Endothelial cell of umbilical vein (primary cell): ENCODE data around the gene BMX. TPM values are rescaled to one million over a fixed set of nuclear protein-coding genes. Genes with fewer than 3 reads are reported as not detected.

Experiments
- Bru-seq: library from RNA; stranded (reverse); fragments of 400-500 nt; gene quantifications from one replicate; lab custom pipeline; 2021; lab: Mats Ljungman, UMichigan
- BruChase-seq, 2 experiments: library from RNA; stranded (reverse); fragments of 400-500 nt; gene quantifications; one replicate each; lab custom pipeline; 2021; lab: Mats Ljungman, UMichigan
- BruUV-seq: library from RNA; stranded (reverse); fragments of 400-500 nt; replicated peaks from 2 replicates; lab custom pipeline; 2021; lab: Mats Ljungman, UMichigan
- CTCF ChIA-PET: fragments of 300-600, 350-600 bp; sonication (Branson Sonifier 250); formaldehyde crosslinking; loops from one replicate; lab custom pipeline; 2021; ENCODE audit warnings: antibody characterized with exemption, inconsistent platforms; lab: Charles Lee
- POLR2A ChIA-PET: fragments of 300-600, 350-600 bp; sonication (Branson Sonifier 250); formaldehyde crosslinking; loops from one replicate; lab custom pipeline; 2021; ENCODE audit warnings: antibody characterized with exemption, inconsistent platforms; lab: Charles Lee
- DNase-seq: peaks from one replicate; pipeline ENCODE4 v3.0.0-alpha.2; 2011; ENCODE audit warnings: low read depth, low spot score
- FAIRE-seq: peaks from 2 replicates; lab custom pipeline; 2011; peaks lifted over from hg19 to GRCh38; lab: Jason Lieb, UNC
- H2AFZ ChIP-seq: 2 replicates; pipeline ENCODE4 v1.6.0; 2012; ENCODE audit warnings: low read depth, low read length, control low read depth, inconsistent platforms
- H3K27ac ChIP-seq: 2 replicates; pipeline ENCODE4 v1.5.1; 2011; ENCODE audit warnings: low read depth, mild to moderate bottlenecking, control low read depth, low read length, moderate library complexity; ENCODE audit not compliant: insufficient read depth
- H3K27me3 ChIP-seq, 2 experiments: 2 replicates each; pipeline versions ENCODE4 v1.6.0 to v1.6.1; 2011; ENCODE audit warnings: low read length in 2 of 2, mixed read lengths in 1 of 2; ENCODE audit not compliant: control insufficient read depth in 2 of 2, insufficient read depth in 2 of 2
- H3K36me3 ChIP-seq, 2 experiments: 2 replicates in 1 of 2; 3 replicates in 1 of 2; pipeline ENCODE4 v1.5.1; 2011; ENCODE audit warnings: low read length in 2 of 2, mild to moderate bottlenecking in 1 of 2, moderate library complexity in 1 of 2; ENCODE audit not compliant: control insufficient read depth in 2 of 2, insufficient read depth in 2 of 2; ENCODE audit errors: extremely low read depth in 1 of 2
- H3K4me1 ChIP-seq: 3 replicates; pipeline ENCODE4 v1.5.1; 2011; ENCODE audit warnings: mild to moderate bottlenecking, low read length; ENCODE audit not compliant: control insufficient read depth, insufficient read depth; ENCODE audit errors: extremely low read depth
- H3K4me2 ChIP-seq: 2 replicates; pipeline ENCODE4 v1.6.1; 2011; ENCODE audit warnings: low read length, control low read depth, mixed read lengths; ENCODE audit not compliant: insufficient read depth
- H3K4me3 ChIP-seq, 3 experiments: fragments of 200-600 bp in 1 of 3; sonication (generic), shearing (Covaris generic) in 1 of 3; replicated peaks in 1 of 3; 2 replicates each; pipeline ENCODE4 v1.5.1; 2011 to 2016; ENCODE audit warnings: control low read depth in 3 of 3, low read length in 3 of 3, mild to moderate bottlenecking in 2 of 3, inconsistent platforms in 1 of 3, low read depth in 1 of 3, moderate library complexity in 1 of 3; ENCODE audit not compliant: insufficient read depth in 1 of 3
- H3K79me2 ChIP-seq: 2 replicates; pipeline ENCODE4 v1.6.0; 2012; ENCODE audit warnings: low read length, inconsistent platforms; ENCODE audit not compliant: control insufficient read depth, insufficient read depth
- H3K9ac ChIP-seq: replicated peaks from 2 replicates; pipeline ENCODE3; 2011; ENCODE audit warnings: low read length, control low read depth; ENCODE audit not compliant: insufficient read depth; ENCODE audit errors: extremely low read depth
- H3K9me1 ChIP-seq: replicated peaks from 3 replicates; pipeline ENCODE4 v1.6.0; 2011; ENCODE audit warnings: mild to moderate bottlenecking, low read length; ENCODE audit not compliant: control insufficient read depth, insufficient read depth; ENCODE audit errors: extremely low read depth
- H3K9me3 ChIP-seq: replicated peaks from 2 replicates; pipeline ENCODE4 v1.5.1; 2012; ENCODE audit warnings: low read length, inconsistent platforms; ENCODE audit not compliant: control insufficient read depth, insufficient read depth
- H4K20me1 ChIP-seq: replicated peaks from 2 replicates; pipeline ENCODE3; 2011; ENCODE audit warnings: mild to moderate bottlenecking, low read length; ENCODE audit not compliant: control insufficient read depth, insufficient read depth; ENCODE audit errors: extremely low read depth
- FOS ChIP-seq: IDR thresholded peaks from 2 replicates; pipeline ENCODE4 v1.6.1; 2011; ENCODE audit warnings: mild to moderate bottlenecking, low read length, moderate library complexity, borderline replicate concordance; ENCODE audit not compliant: insufficient read depth
- GATA2 ChIP-seq: IDR thresholded peaks from 2 replicates; pipeline ENCODE4 v1.7.0; 2011; ENCODE audit warnings: low read depth, mild to moderate bottlenecking, moderate library complexity, mixed read lengths, low read length; ENCODE audit not compliant: insufficient read length, insufficient read depth
- JUN ChIP-seq: IDR thresholded peaks from 2 replicates; pipeline ENCODE4 v1.6.1; 2011; ENCODE audit warnings: borderline replicate concordance, low read depth; ENCODE audit not compliant: insufficient read length, insufficient read depth
- MYC ChIP-seq: IDR thresholded peaks from one replicate; pipeline ENCODE4 v1.6.1; 2011; ENCODE audit warnings: mild to moderate bottlenecking, low read depth, low read length
- POLR2A ChIP-seq: IDR thresholded peaks from 2 replicates; pipeline ENCODE4 v1.6.1; 2012; ENCODE audit warnings: low read depth, mild to moderate bottlenecking, control low read depth, low read length
- POLR2AphosphoS5 ChIP-seq: IDR thresholded peaks from 2 replicates; pipeline ENCODE4 v1.6.1; 2012; ENCODE audit warnings: low read depth, mild to moderate bottlenecking, control low read depth, low read length, moderate library complexity; ENCODE audit not compliant: insufficient read depth
- dilution Hi-C: fragments of 300-500 bp; cut with MboI; formaldehyde crosslinking; loops from one replicate; pipeline ENCODE4 v1.15.0; 2019; ENCODE audit warnings: low sequenced_read_pairs; ENCODE audit not compliant: extremely low pct_ligation_motif_present
- intact Hi-C: fragments of 100-400 bp; cut with micrococcal nuclease; formaldehyde crosslinking; loops from one replicate; pipeline ENCODE4 v1.10.0; 2022
- long read RNA-seq: library from polyadenylated mRNA; stranded (forward); transcript quantifications from one replicate; pipeline ENCODE4 v2.0.0, GENCODE V29; 2021
- polyA minus RNA-seq, 3 experiments: library from RNA; depleted of rRNA, polyadenylated mRNA; stranded (reverse); fragments of >200 nt; gene quantifications; 1 replicate in 1 of 3; 2 replicates in 2 of 3; pipeline ENCODE4 v1.2.3, GENCODE V29; 2011
- polyA plus RNA-seq, 4 experiments: library from polyadenylated mRNA; depleted of rRNA in 3 of 4; stranded (reverse) in 3 of 4; unstranded in 1 of 4; fragments of >200 nt; gene quantifications; 2 replicates each; pipeline versions ENCODE4 v1.2.1 to v1.2.3, GENCODE V29; 2011 to 2012; ENCODE audit warnings: missing spikeins in 1 of 4
- total RNA-seq: library from RNA; stranded (reverse); gene quantifications from 2 replicates; pipeline ENCODE4 v1.2.3, GENCODE V29; 2021
- TF ChIP-seq, protein P1 (sequence below): IDR thresholded peaks from 2 replicates; pipeline ENCODE4 v1.6.1; 2011; ENCODE audit not compliant: insufficient read depth, insufficient read length

BMX gene
- 86.0 and 105 TPM in 2 replicates for total RNA-seq
- polyA plus RNA-seq, result 42.9 and 49.8 TPM in 2 replicates
- 69.4 and 80.4 TPM in 2 replicates for polyA plus RNA-seq (2011; cell fraction: cytosol; rRNA removed)
- 70.4 and 78.7 TPM in 2 replicates for polyA plus RNA-seq (2011; cell fraction: nucleus; rRNA removed)
- 85.8 and 108 TPM in 2 replicates for polyA plus RNA-seq (2012)
- 37.7 and 47.6 TPM in 2 replicates for polyA minus RNA-seq
- not detected for polyA minus RNA-seq (2011; cell fraction: cytosol; rRNA and poly(A)+ RNA removed)
- 26.6 and 31.4 TPM in 2 replicates for polyA minus RNA-seq (2011; cell fraction: nucleus; rRNA and poly(A)+ RNA removed)
- percentile 91 among the genes with signal in this experiment for Bru-seq, nascent RNA
- BruChase-seq, experiment 1, labeled RNA remaining after a 6-hour chase, result percentile 76 among the genes with signal in this experiment
- percentile 77 among the genes with signal in this experiment for BruChase-seq, experiment 2, labeled RNA remaining after a 2-hour chase
- long read RNA-seq, transcript BMX-202 (19 exons, 2,531 nt), result major isoform, 242 of 331 reads
- long read RNA-seq, partial matches to known transcripts, result 17 of 331 reads
- long read RNA-seq, other reads (novel, unspliced or antisense), result 72 of 331 reads

DNA sequence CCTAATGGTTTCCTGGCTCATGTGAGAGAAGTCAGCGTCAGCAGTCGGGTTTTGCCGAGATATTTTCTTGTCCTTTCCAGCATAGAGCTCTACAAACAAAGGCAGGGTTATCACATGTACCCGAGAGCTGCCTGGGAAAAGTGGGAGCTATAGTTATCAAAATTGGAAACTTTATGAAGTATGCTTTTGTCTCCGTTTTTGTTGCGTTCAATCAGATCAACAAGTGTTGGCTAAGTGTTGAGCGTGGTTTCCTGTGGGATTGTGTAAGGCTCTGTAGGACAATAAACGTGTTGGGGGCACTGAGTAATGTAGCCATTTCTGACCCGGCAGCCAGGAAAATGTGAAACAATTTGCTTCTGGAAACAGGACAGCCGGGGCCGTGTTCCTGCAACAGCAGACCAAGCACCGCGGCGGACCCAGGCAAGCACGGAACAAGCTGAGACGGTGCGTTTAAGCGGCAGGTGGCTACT is at the start of gene BMX:
Gene BMX (plus strand): TSS at position 311 of the 470 bp plus-strand sequence. CDS start 7,547 bp downstream, outside the sequence.
- Histone ChIP-seq H3K4me1 (peaks cover 70% of the 10 kb centered on the region), H3K27me3 (no peaks in the 10 kb centered on the region), H3K9me1 (no peaks in the 10 kb centered on the region), H2AFZ (no peak within 1 kb of the TSS), H3K4me2 (peak within 1 kb of the TSS; percentile 94), H3K9ac (peak within 1 kb of the TSS; percentile 95), H3K9me3 (no peaks in the 10 kb centered on the region), H3K79me2 (peaks cover 49% of the 10 kb centered on the region), H3K27ac (peak within 1 kb of the TSS; percentile 96), H3K36me3 (no peaks in the 10 kb centered on the region), H3K4me3 (peak within 1 kb of the TSS; percentile 56 to 88 (median 67)), H4K20me1 (no peaks in the 10 kb centered on the region)
- DNase-seq (peak; percentile 88), FAIRE-seq (peak; percentile 66)
- no TSS peak for BruUV-seq
- CTCF ChIA-PET, result interaction anchor here (0.7 to 2.0 kb wide), 3 partner anchors 16 to 65 kb away, joined by 3 to 8 read pairs (median 7); no protein-coding TSS in a partner anchor
- POLR2A ChIA-PET, result interaction anchor here (1.0 to 2.7 kb wide), 5 partner anchors 8 to 65 kb away, joined by 3 to 21 read pairs (median 6); no protein-coding TSS in a partner anchor
- no peak for TF ChIP-seq GATA2
- no peak for TF ChIP-seq JUN
- peak; percentile 62 for TF ChIP-seq POLR2A
- TF ChIP-seq, protein P1, sequence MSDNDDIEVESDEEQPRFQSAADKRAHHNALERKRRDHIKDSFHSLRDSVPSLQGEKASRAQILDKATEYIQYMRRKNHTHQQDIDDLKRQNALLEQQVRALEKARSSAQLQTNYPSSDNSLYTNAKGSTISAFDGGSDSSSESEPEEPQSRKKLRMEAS, result no peak
- TF ChIP-seq MYC, result no peak
- peak; percentile 43 for TF ChIP-seq POLR2AphosphoS5
- no peak for TF ChIP-seq FOS
- intact Hi-C loops (loop anchor here (1.0 kb wide), 1 partner anchor 24 kb away; no protein-coding TSS in a partner anchor), dilution Hi-C loops (no loop called here)
